ENCODE results near the gene FSTL5. TPM values are rescaled to one million over a fixed set of nuclear protein-coding genes. Genes with fewer than 3 reads are reported as not detected.

FSTL5 gene
- total and polyA plus RNA-seq, 9 donors = 1.2 to 12.3 (median 2.8) TPM

- Histone ChIP-seq H3K4me3 (ENCODE audit: low read length) (no peak overlapping the region), H3K27ac (ENCODE audit: low read length) (no peak overlapping the region), H3K4me1 (ENCODE audit: control insufficient read depth, insufficient read depth, low read length) (no peaks in the 10 kb centered on the region), H3K9me3 (replicated peaks; ENCODE audit: control insufficient read depth, low read depth, low read length) (no peaks in the 10 kb centered on the region), H3K36me3 (ENCODE audit: control insufficient read depth, insufficient read depth, low read length) (no peaks in the 10 kb centered on the region), H3K27me3 (ENCODE audit: control insufficient read depth, insufficient read depth, low read length) (no peaks in the 10 kb centered on the region)
- no peak for DNase-seq
- 73% methylated on average over 3 of the region's 4 CpGs for WGBS (ENCODE audit: insufficient coverage)
These were observed 282.4 kb downstream of the FSTL5 start for GRCh38 chr4:161881370-161881769.

GRCh38 chr4:161869511-161869910, 294.3 kb downstream of the FSTL5 start:
- no peak for DNase-seq
- H3K4me1 ChIP-seq (ENCODE audit: control insufficient read depth, insufficient read depth, low read length) = no peaks in the 10 kb centered on the region
- no peak overlapping the region for H3K27ac ChIP-seq (ENCODE audit: low read length)
- no peaks in the 10 kb centered on the region for H3K36me3 ChIP-seq (ENCODE audit: control insufficient read depth, insufficient read depth, low read length)
- no peaks in the 10 kb centered on the region for H3K9me3 ChIP-seq (replicated peaks; ENCODE audit: control insufficient read depth, low read depth, low read length)
- H3K27me3 ChIP-seq (ENCODE audit: control insufficient read depth, insufficient read depth, low read length) = no peaks in the 10 kb centered on the region
- no peak overlapping the region for H3K4me3 ChIP-seq (ENCODE audit: low read length)
- no CpG with 5 or more reads among the region's 2 CpGs for WGBS (ENCODE audit: insufficient coverage)

- Histone ChIP-seq H3K9me3 (replicated peaks; ENCODE audit: control insufficient read depth, low read depth, low read length) (no peaks in the 10 kb centered on the region), H3K36me3 (ENCODE audit: control insufficient read depth, insufficient read depth, low read length) (no peaks in the 10 kb centered on the region), H3K4me3 (ENCODE audit: low read length) (no peak overlapping the region), H3K27ac (ENCODE audit: low read length) (no peak overlapping the region), H3K27me3 (ENCODE audit: control insufficient read depth, insufficient read depth, low read length) (no peaks in the 10 kb centered on the region), H3K4me1 (ENCODE audit: control insufficient read depth, insufficient read depth, low read length) (no peaks in the 10 kb centered on the region)
- no peak for DNase-seq
- no CpG with 5 or more reads among the region's 1 CpG for WGBS (ENCODE audit: insufficient coverage)
These were observed 307.0 kb downstream of the FSTL5 start for GRCh38 chr4:161856711-161857326.

- Histone ChIP-seq H3K4me3 (ENCODE audit: low read length) (no peak overlapping the region), H3K9me3 (replicated peaks; ENCODE audit: control insufficient read depth, low read depth, low read length) (peaks cover 2% of the 10 kb centered on the region)
- WGBS (ENCODE audit: insufficient coverage) = no CpG with 5 or more reads among the region's 1 CpG
These were observed 313.2 kb downstream of the FSTL5 start for GRCh38 chr4:161850631-161851030.

GRCh38 chr4:161841759-161842158, 322.0 kb downstream of the FSTL5 start:
- H3K27me3 ChIP-seq (ENCODE audit: control insufficient read depth, insufficient read depth, low read length) = no peaks in the 10 kb centered on the region
- DNase-seq = no peak
- H3K9me3 ChIP-seq (replicated peaks; ENCODE audit: control insufficient read depth, low read depth, low read length) = no peaks in the 10 kb centered on the region
- H3K4me3 ChIP-seq (ENCODE audit: low read length) = no peak overlapping the region
- no peak overlapping the region for H3K27ac ChIP-seq (ENCODE audit: low read length)
- H3K4me1 ChIP-seq (ENCODE audit: control insufficient read depth, insufficient read depth, low read length) = no peaks in the 10 kb centered on the region
- H3K36me3 ChIP-seq (ENCODE audit: control insufficient read depth, insufficient read depth, low read length) = no peaks in the 10 kb centered on the region
- WGBS (ENCODE audit: insufficient coverage) = 83% methylated on average over 3 of the region's 4 CpGs

More at GRCh38 chr4:161850631-161851030, 313.2 kb downstream of the FSTL5 start:
- Histone ChIP-seq H3K4me1 (ENCODE audit: control insufficient read depth, insufficient read depth, low read length) (no peaks in the 10 kb centered on the region), H3K36me3 (ENCODE audit: control insufficient read depth, insufficient read depth, low read length) (no peaks in the 10 kb centered on the region), H3K27me3 (ENCODE audit: control insufficient read depth, insufficient read depth, low read length) (no peaks in the 10 kb centered on the region), H3K27ac (ENCODE audit: low read length) (no peak overlapping the region)
- DNase-seq = no peak

- no peaks in the 10 kb centered on the region for H3K27me3 ChIP-seq (ENCODE audit: control insufficient read depth, insufficient read depth, low read length)
- H3K4me1 ChIP-seq (ENCODE audit: control insufficient read depth, insufficient read depth, low read length) = no peaks in the 10 kb centered on the region
- DNase-seq = peak; percentile 26
- H3K4me3 ChIP-seq (ENCODE audit: low read length) = no peak overlapping the region
- no peaks in the 10 kb centered on the region for H3K36me3 ChIP-seq (ENCODE audit: control insufficient read depth, insufficient read depth, low read length)
- no peaks in the 10 kb centered on the region for H3K9me3 ChIP-seq (replicated peaks; ENCODE audit: control insufficient read depth, low read depth, low read length)
- no peak overlapping the region for H3K27ac ChIP-seq (ENCODE audit: low read length)
These were observed 334.2 kb downstream of the FSTL5 start for GRCh38 chr4:161829591-161829990.

GRCh38 chr4:161828061-161828460, 335.7 kb downstream of the FSTL5 start:
- H3K4me1 ChIP-seq (ENCODE audit: control insufficient read depth, insufficient read depth, low read length) = no peaks in the 10 kb centered on the region
- no peak for DNase-seq
- H3K27ac ChIP-seq (ENCODE audit: low read length) = no peak overlapping the region
- H3K36me3 ChIP-seq (ENCODE audit: control insufficient read depth, insufficient read depth, low read length) = no peaks in the 10 kb centered on the region
- H3K27me3 ChIP-seq (ENCODE audit: control insufficient read depth, insufficient read depth, low read length) = no peaks in the 10 kb centered on the region
- H3K4me3 ChIP-seq (ENCODE audit: low read length) = no peak overlapping the region
- peaks cover 5% of the 10 kb centered on the region for H3K9me3 ChIP-seq (replicated peaks; ENCODE audit: control insufficient read depth, low read depth, low read length)
- WGBS (ENCODE audit: insufficient coverage) = no CpG with 5 or more reads among the region's 1 CpG

DNA sequence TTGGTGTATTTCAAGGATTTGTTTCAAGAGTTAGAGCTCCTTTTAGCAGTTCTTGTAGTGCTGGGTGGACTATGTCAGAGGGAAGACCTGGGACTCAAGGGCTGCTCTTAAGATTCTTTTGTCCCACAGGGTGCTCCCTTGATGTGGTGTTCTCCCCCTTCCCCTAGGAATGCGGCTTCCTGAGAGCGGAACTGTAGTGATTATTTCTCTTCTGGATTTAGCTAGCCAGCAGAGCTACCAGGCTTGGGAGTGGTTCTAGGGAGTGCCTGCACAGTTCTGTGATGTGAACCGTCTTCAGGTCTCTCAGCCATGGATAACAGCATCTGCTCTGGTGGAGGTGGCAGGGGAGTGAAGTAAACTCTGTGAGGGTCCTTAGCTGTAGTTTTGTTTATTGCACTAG, 336.8 kb downstream of the FSTL5 start:
- no peaks in the 10 kb centered on the region for H3K4me1 ChIP-seq (ENCODE audit: control insufficient read depth, insufficient read depth, low read length)
- 100% methylated on average over 2 of the region's 3 CpGs for WGBS (ENCODE audit: insufficient coverage)

DNA sequence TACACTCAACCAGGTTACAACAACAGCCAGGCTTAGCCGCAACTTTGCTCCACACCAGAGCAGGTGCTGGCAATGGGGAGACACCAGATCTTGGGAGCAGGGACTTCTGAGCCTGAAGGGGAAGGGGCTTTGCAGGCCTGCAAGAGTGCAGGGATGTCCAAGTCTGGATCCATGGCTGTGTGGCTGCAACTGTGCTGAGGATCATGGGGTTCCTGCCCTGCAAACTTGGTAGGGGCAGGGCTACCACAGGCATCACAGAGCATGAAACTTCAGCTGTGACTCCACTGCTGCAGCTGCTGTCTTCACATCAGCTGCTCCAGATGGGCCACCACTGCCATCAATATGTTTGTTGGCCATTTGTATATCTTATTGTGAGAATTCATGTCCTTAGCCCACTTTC, 340.4 kb downstream of the FSTL5 start:
- no peaks in the 10 kb centered on the region for H3K36me3 ChIP-seq (ENCODE audit: control insufficient read depth, insufficient read depth, low read length)
- no peak overlapping the region for H3K4me3 ChIP-seq (ENCODE audit: low read length)
- no peak overlapping the region for H3K27ac ChIP-seq (ENCODE audit: low read length)
- no peaks in the 10 kb centered on the region for H3K4me1 ChIP-seq (ENCODE audit: control insufficient read depth, insufficient read depth, low read length)
- no peaks in the 10 kb centered on the region for H3K27me3 ChIP-seq (ENCODE audit: control insufficient read depth, insufficient read depth, low read length)
- WGBS (ENCODE audit: insufficient coverage) = 100% methylated on average over 1 of the region's 1 CpG
- H3K9me3 ChIP-seq (replicated peaks; ENCODE audit: control insufficient read depth, low read depth, low read length) = peaks cover 12% of the 10 kb centered on the region
- no peak for DNase-seq

More for the DNA sequence above, 336.8 kb downstream of the FSTL5 start:
- Histone ChIP-seq H3K27me3 (ENCODE audit: control insufficient read depth, insufficient read depth, low read length) (no peaks in the 10 kb centered on the region), H3K36me3 (ENCODE audit: control insufficient read depth, insufficient read depth, low read length) (no peaks in the 10 kb centered on the region), H3K27ac (ENCODE audit: low read length) (no peak overlapping the region), H3K9me3 (replicated peaks; ENCODE audit: control insufficient read depth, low read depth, low read length) (peaks cover 12% of the 10 kb centered on the region), H3K4me3 (ENCODE audit: low read length) (no peak overlapping the region)
- DNase-seq = no peak

GRCh38 chr4:161822174-161822573, 341.6 kb downstream of the FSTL5 start:
- Histone ChIP-seq H3K4me1 (ENCODE audit: control insufficient read depth, insufficient read depth, low read length) (no peaks in the 10 kb centered on the region), H3K9me3 (replicated peaks; ENCODE audit: control insufficient read depth, low read depth, low read length) (peaks cover 12% of the 10 kb centered on the region), H3K27me3 (ENCODE audit: control insufficient read depth, insufficient read depth, low read length) (no peaks in the 10 kb centered on the region), H3K4me3 (ENCODE audit: low read length) (no peak overlapping the region), H3K27ac (ENCODE audit: low read length) (no peak overlapping the region), H3K36me3 (ENCODE audit: control insufficient read depth, insufficient read depth, low read length) (no peaks in the 10 kb centered on the region)
- 100% methylated on average over 1 of the region's 1 CpG for WGBS (ENCODE audit: insufficient coverage)
- DNase-seq = no peak

- DNase-seq = no peak
- H3K9me3 ChIP-seq (replicated peaks; ENCODE audit: control insufficient read depth, low read depth, low read length) = peaks cover 6% of the 10 kb centered on the region
- no peaks in the 10 kb centered on the region for H3K36me3 ChIP-seq (ENCODE audit: control insufficient read depth, insufficient read depth, low read length)
- WGBS (ENCODE audit: insufficient coverage) = 94% methylated on average over 5 of the region's 11 CpGs
- no peaks in the 10 kb centered on the region for H3K27me3 ChIP-seq (ENCODE audit: control insufficient read depth, insufficient read depth, low read length)
- no peak overlapping the region for H3K4me3 ChIP-seq (ENCODE audit: low read length)
- no peaks in the 10 kb centered on the region for H3K4me1 ChIP-seq (ENCODE audit: control insufficient read depth, insufficient read depth, low read length)
- no peak overlapping the region for H3K27ac ChIP-seq (ENCODE audit: low read length)
These were observed 345.9 kb downstream of the FSTL5 start for GRCh38 chr4:161817914-161818313.
